Measurements from ENCODE around the gene VSTM4.

DNA sequence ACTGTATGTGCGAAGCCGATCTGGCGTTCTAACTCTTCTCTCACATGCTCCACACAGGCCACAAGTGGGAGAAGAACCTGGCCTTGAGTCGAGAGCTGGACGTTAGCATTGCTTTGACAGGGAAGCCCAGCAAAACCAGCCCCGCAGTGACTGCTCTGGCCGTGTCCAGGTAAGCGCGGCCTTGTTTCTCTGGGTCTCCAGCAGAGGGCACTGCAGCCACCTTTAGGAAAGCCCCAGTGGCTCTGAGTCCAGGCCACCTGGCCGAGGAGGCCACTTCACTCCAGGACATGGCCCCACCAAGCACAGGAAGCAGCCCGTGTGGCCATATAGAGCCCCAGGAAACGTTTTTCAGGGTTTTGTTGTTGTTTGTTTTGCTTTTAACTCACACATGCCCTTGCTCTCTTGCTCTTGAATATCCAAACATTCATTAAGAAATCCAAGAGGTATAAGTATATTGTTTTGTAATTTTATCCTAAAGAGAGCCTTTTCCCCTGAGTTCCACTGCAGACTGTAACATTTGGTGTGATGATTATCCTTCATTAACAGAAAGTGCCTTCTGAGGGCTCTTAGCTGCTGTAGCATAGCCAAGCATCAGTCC, 133.9 kb downstream of the VSTM4 start:
- no peak for TF ChIP-seq POLR2A (IDR thresholded peaks at IDR 0.05; ENCODE audit: low read depth, low read length)
- TF ChIP-seq TAF1 (IDR thresholded peaks at IDR 0.05; ENCODE audit: low read depth, low read length): no peak
- no peak for TF ChIP-seq POLR2AphosphoS5 (IDR thresholded peaks at IDR 0.05; ENCODE audit: low read depth, low read length)
- no peak for TF ChIP-seq POU2F2 (IDR thresholded peaks at IDR 0.05; ENCODE audit: low read depth, low read length)
